Panc1 (cell line): ENCODE data around the gene TEF. TPM values are rescaled to one million over a fixed set of nuclear protein-coding genes. Genes with fewer than 3 reads are reported as not detected.

Experiments used
- ATAC-seq: fragments of 200-7000 bp; cut with Tn5 transposase; 2 replicates; pipeline ENCODE4 v1.9.1; 2020; ENCODE audit warnings: mild to moderate bottlenecking, moderate library complexity
- BruUV-seq: library from RNA; stranded (reverse); fragments of 400-500 nt; replicated peaks from 2 replicates; lab custom pipeline; 2021; lab: Mats Ljungman, UMichigan
- CTCF ChIA-PET: fragments of 300-600 bp; sonication (Branson Sonifier 250); formaldehyde crosslinking; loops from one replicate; lab custom pipeline; 2022; ENCODE audit warnings: antibody characterized with exemption; lab: Charles Lee
- POLR2A ChIA-PET: fragments of 300-600 bp; sonication (Branson Sonifier 250); formaldehyde crosslinking; loops from one replicate; lab custom pipeline; 2022; ENCODE audit warnings: antibody characterized with exemption; lab: Charles Lee
- DNase-seq: peaks from one replicate; pipeline ENCODE4 v3.0.0-alpha.2; 2010; ENCODE audit warnings: low read depth, low spot score
- H3K27ac ChIP-seq: 2 replicates; pipeline ENCODE4 v1.5.1; 2011; ENCODE audit warnings: mild to moderate bottlenecking, low read length, inconsistent platforms
- H3K27me3 ChIP-seq: fragments of 200-500 bp; sonication (Bioruptor generic); 2 replicates; pipeline ENCODE4 v1.6.0; 2014; ENCODE audit warnings: low read length, inconsistent platforms; ENCODE audit not compliant: control insufficient read depth, insufficient read depth
- H3K36me3 ChIP-seq: fragments of 200-500 bp; sonication (Bioruptor generic); 2 replicates; pipeline ENCODE4 v1.5.1; 2014; ENCODE audit warnings: inconsistent platforms, mild to moderate bottlenecking, low read length, moderate library complexity; ENCODE audit not compliant: control insufficient read depth, insufficient read depth
- H3K4me1 ChIP-seq: 2 replicates; pipeline ENCODE4 v1.5.1; 2011; ENCODE audit warnings: inconsistent platforms, mild to moderate bottlenecking, low read length, moderate library complexity; ENCODE audit not compliant: control insufficient read depth, insufficient read depth
- H3K4me3 ChIP-seq, 2 experiments: 2 replicates each; pipeline ENCODE4 v1.5.1; 2011 to 2012; ENCODE audit warnings: low read depth in 2 of 2, low read length in 2 of 2, mild to moderate bottlenecking in 2 of 2, inconsistent platforms in 1 of 2, moderate library complexity in 1 of 2
- H3K9me3 ChIP-seq: fragments of 200-500 bp; sonication (Bioruptor generic); 2 replicates; pipeline ENCODE4 v1.5.1; 2014; ENCODE audit warnings: low read depth, mild to moderate bottlenecking, inconsistent platforms, low read length, moderate library complexity; ENCODE audit not compliant: control insufficient read depth, insufficient read depth
- POLR2AphosphoS5 ChIP-seq: IDR thresholded peaks from 2 replicates; pipeline ENCODE4 v1.6.1; 2012; ENCODE audit warnings: mild to moderate bottlenecking, low read depth, low read length, moderate library complexity
- REST ChIP-seq, 2 experiments: IDR thresholded peaks; 2 replicates each; pipeline ENCODE4 v1.6.1; 2011 to 2012; ENCODE audit warnings: low read depth in 2 of 2, control low read depth in 1 of 2, low read length in 1 of 2, mild to moderate bottlenecking in 1 of 2, moderate library complexity in 1 of 2; ENCODE audit not compliant: insufficient read depth in 1 of 2
- SIN3A ChIP-seq: IDR thresholded peaks from 2 replicates; pipeline ENCODE4 v1.6.1; 2012; ENCODE audit warnings: low read depth, mild to moderate bottlenecking, low read length, moderate library complexity, borderline replicate concordance; ENCODE audit not compliant: insufficient read depth
- TCF7L2 ChIP-seq: IDR thresholded peaks from 2 replicates; pipeline ENCODE4 v1.6.1; 2011; ENCODE audit warnings: mild to moderate bottlenecking, low read depth, low read length, inconsistent platforms
- in situ Hi-C: cut with HindIII; loops from 2 replicates; pipeline ENCODE4 v1.10.0; 2016; ENCODE audit warnings: low sequenced_read_pairs, low pct_unique_long_range_greater_than_20kb
- intact Hi-C: fragments of 100-400 bp; cut with micrococcal nuclease; formaldehyde crosslinking; loops from one replicate; pipeline ENCODE4 v1.10.0; 2022; ENCODE audit not compliant: unreplicated experiment
- total RNA-seq: library from RNA; stranded (reverse); gene quantifications from one replicate; pipeline ENCODE4 v1.2.1, GENCODE V29; 2021; ENCODE audit not compliant: unreplicated experiment
- TF ChIP-seq, protein P1 (sequence below): fragments of 450-650 bp; IDR thresholded peaks from 2 replicates; pipeline ENCODE4 v1.5.1; 2017; ENCODE audit warnings: mild to moderate bottlenecking

Gene TEF
- total RNA-seq, 1 experiment from 2014 or later: 7.8 TPM

- POLR2A ChIA-PET: interaction anchor here (1.5 kb wide), 1 partner anchor 21 kb away, joined by 14 read pairs; the partner anchor contains the start of genes ACO2 and PHF5A
- TF ChIP-seq, protein P1, sequence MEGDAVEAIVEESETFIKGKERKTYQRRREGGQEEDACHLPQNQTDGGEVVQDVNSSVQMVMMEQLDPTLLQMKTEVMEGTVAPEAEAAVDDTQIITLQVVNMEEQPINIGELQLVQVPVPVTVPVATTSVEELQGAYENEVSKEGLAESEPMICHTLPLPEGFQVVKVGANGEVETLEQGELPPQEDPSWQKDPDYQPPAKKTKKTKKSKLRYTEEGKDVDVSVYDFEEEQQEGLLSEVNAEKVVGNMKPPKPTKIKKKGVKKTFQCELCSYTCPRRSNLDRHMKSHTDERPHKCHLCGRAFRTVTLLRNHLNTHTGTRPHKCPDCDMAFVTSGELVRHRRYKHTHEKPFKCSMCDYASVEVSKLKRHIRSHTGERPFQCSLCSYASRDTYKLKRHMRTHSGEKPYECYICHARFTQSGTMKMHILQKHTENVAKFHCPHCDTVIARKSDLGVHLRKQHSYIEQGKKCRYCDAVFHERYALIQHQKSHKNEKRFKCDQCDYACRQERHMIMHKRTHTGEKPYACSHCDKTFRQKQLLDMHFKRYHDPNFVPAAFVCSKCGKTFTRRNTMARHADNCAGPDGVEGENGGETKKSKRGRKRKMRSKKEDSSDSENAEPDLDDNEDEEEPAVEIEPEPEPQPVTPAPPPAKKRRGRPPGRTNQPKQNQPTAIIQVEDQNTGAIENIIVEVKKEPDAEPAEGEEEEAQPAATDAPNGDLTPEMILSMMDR: no peak
- no peak for TF ChIP-seq POLR2AphosphoS5
- no peak for TF ChIP-seq TCF7L2
- no peak for TF ChIP-seq SIN3A
- TF ChIP-seq REST (IDR thresholded peaks at IDR 0.05; ENCODE audit: insufficient read depth in 1 of 2, low read depth in 2 of 2, low read length in 1 of 2): no peak
- ATAC-seq (peak; percentile 49), DNase-seq (no peak)
- CTCF ChIA-PET: interaction anchor here (0.6 kb wide), 2 partner anchors 18 to 46 kb away, joined by 4 to 5 read pairs; no protein-coding TSS in a partner anchor
- Histone ChIP-seq H3K27me3 (no peaks in the 10 kb centered on the region), H3K36me3 (peaks cover 5% of the 10 kb centered on the region), H3K9me3 (no peaks in the 10 kb centered on the region), H3K4me3 (peak overlapping the region; percentile 81 to 96), H3K27ac (peak overlapping the region; percentile 95), H3K4me1 (0 out of 2 replicates have a peak, but pooled peaks cover under 1% of the 10 kb centered on the region)
- no TSS peak for BruUV-seq
- intact Hi-C loops: no loop called here
- in situ Hi-C loops: no loop called here
Measured at GRCh38 chr22:41447435-41448188, 65.9 kb downstream of the TEF start.

- ChIA-PET CTCF (interaction anchor here (0.6 kb wide), 5 partner anchors 10 to 1183 kb away, joined by 3 to 5 read pairs (median 4); no protein-coding TSS in a partner anchor), POLR2A (interaction anchor here (0.6 to 0.8 kb wide), 6 partner anchors 10 to 497 kb away, joined by 3 to 14 read pairs (median 4); partner anchors contain the start of gene RBX1)
- DNase-seq (peak; percentile 95), ATAC-seq (peak; percentile 87)
- TF ChIP-seq REST (IDR thresholded peaks at IDR 0.05; ENCODE audit: insufficient read depth in 1 of 2, low read depth in 2 of 2, low read length in 1 of 2) (no peak), POLR2AphosphoS5 (no peak), SIN3A (no peak), TCF7L2 (no peak)
- TF ChIP-seq, protein P1: no peak
- Histone ChIP-seq H3K9me3 (no peaks in the 10 kb centered on the region), H3K4me1 (no peaks in the 10 kb centered on the region), H3K27ac (peak overlapping the region; percentile 95), H3K27me3 (no peaks in the 10 kb centered on the region), H3K4me3 (peak overlapping the region; percentile 81 to 96), H3K36me3 (peaks cover 5% of the 10 kb centered on the region; the same call in 1 of the 2 replicates)
- intact Hi-C loops (no loop called here), in situ Hi-C loops (no loop called here)
- no TSS peak for BruUV-seq
Measured at GRCh38 chr22:41448189-41448808, 66.6 kb downstream of the TEF start.
